Stimulated activated CD8-positive, alpha-beta memory T cell treated with anti-CD3 and anti-CD28 coated beads, Interleukin-12 subunit alpha, Interleukin-12 subunit beta, amount 100 ng/mL, for 24 hours (primary cell): ENCODE results near the gene PWWP2A.

Experiments
- DNase-seq: peaks from one replicate; pipeline ENCODE4 v3.0.0-alpha.2; 2020; ENCODE audit errors: extremely low read depth

Gene PWWP2A

DNA sequence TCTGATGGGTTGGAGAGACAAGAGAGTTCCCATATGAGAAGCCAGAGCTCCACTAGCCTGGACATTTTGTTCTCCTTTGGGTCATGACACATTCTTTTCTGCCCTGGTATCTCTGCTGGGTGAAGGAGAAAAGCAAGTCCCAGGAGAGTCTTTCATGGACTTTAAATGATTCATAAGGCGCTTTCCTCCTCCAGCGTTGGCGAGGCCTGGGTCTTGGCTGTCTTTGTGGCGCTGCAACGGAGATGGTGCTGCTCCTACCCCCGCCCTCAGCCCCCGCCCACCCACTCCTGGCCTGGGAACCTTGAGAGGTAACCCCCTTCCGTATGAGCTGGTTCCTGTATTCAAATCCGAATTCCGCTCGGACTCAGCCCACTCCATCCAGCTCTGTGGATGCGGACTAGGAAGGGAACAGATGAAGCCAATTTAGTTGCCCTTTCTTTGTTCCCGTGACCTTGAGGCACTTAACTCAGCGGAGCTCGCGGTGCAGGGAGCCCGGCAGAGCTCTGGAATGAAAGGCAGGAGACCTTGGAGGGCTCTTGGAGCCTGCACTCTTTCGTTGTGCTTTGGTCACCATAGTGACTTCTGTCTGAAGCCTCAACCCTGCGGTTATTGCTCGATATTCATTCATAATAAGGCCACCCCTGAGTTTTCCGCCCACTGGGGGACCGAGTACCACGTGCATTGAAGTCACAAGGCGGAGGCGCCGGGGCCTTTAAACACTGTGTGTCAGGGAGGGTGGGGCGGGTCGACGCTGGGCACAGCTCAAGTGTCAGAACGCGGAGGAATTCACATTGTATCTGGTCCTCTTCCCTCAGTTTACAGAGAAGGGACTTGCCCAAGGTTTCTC lies 14.0 kb upstream of the PWWP2A start:
- no peak for DNase-seq

DNA sequence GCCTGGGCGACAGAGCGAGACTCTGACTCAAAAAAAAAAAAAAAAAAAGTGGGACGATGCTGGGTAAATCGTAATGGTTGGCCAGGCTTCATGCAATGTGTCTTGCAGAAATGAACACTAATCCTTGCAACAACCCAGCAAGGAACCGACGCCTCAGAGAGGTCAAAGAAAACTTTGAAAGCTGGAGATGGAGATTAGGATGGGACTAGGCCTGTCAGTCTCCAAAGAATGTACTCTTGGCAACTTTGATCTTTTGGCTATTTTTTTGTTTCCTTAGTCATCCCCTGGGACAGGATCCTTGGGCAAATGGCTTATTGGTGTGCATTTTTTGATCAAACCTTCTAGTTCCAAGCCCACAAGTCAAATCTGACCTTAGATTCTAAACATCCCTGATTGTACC lies 10.6 kb upstream of the PWWP2A start:
- no peak for DNase-seq

DNA sequence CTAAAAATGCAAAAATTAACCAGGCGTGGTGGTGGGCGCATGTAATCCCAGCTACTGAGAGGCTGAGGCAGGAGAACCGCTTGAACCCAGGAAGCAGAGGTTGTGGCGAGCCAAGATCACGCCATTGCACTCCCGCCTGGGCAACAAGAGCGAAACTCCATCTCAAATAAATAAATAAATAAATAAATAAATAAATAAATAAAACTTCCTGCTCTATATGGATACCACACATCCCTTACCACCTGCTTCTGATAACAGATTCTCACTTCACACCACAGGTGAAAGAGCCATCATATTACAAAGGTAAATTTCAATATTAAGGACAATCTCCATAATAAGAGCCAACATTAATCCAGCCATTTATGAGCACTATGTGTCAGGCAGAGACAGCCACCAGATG lies 9.4 kb upstream of the PWWP2A start:
- no peak for DNase-seq

DNA sequence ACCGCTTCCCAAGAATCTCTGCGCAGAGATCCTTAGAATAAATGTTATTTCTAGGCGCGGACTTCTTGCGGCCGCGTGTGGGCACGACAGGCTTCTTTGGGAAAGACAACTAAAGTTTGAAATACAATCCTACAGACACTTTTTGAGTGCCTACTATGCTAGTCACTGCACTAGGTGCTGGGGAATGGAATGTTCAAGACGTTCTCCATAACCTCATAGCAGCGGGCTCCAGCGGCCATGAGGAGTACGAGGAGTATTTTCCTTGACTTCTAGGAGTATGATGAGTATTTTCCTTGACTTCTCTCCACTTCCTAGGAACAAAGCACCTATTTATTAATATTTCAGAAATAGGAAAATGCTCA lies 636 bp upstream of the PWWP2A start:
- no peak for DNase-seq

DNA sequence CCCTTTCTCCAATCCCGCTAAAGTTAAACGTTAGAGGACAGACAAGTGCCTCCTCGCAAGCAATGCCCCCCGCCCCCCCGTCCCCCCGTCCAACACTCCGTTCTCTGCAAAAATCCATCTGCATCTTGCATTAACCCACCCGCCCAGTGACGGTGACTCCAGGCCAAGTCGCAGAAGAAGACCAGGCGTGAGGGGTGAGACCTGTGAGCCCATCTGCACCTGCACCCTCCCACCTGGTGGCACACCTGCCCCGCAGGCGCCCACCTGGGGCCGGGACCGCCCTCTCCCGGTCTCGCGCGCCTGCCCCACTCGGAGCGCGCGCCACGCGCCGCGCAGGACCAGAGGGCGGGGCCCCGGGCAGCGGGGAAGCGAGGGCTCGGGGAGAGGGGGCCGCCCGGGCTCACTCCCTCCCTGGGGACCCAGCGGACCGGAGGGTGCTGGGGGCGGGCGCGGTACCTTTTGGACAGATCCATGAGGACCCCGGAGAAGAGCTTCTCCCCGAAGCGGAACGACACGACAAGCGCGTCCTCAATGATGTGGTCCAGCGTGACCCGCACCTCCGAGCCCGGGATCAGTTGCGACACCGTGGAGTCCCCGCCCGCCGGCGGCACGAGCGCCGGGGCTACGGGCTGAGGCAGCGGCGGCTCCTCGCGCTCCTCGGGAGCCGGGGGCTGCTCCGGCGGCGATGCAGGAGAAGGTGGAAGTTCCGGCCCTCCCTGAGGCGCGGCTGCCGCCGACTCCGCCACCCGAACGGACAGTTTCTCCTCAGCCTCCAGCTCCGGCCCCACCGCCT lies 705 bp downstream of the PWWP2A start:
- DNase-seq: peak; percentile 7

DNA sequence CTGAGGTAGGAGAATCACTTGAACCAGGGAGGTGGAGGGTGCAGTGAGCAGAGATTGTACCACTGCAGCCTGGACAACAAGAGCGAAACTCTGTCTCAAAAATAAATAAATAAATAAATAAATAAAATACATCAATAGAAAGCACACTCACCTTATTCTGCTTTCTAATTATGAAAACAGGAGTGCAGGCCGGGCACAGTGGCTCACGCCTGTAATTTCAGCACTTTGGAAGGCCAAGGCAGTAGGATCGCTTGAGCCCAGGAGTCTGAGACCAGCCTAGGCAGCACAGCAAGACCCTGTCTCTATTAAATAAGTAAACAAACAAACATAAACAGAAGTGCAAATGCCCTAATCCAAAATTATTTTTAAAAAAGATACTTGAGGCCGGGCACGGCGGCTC lies 2.3 kb downstream of the PWWP2A start:
- no peak for DNase-seq

DNA sequence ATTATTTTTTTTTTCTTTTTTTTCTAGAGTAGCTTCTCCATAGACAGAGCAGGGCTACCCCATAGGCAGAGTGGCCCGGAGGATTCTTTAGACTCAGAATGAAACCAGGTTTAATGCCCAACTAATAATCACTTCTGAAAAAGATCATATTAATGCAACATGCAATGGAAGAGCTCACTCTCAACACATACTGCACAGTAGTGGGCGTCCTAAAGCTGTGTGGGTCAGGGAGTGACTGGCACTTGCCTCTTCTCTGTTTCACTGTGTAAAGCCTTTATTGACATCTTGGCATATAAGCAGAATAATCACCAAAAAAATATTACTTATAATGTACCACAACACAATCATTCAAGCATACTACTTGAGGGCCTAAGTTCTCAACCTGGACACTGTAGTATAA lies 11.1 kb downstream of the PWWP2A start:
- no peak for DNase-seq

DNA sequence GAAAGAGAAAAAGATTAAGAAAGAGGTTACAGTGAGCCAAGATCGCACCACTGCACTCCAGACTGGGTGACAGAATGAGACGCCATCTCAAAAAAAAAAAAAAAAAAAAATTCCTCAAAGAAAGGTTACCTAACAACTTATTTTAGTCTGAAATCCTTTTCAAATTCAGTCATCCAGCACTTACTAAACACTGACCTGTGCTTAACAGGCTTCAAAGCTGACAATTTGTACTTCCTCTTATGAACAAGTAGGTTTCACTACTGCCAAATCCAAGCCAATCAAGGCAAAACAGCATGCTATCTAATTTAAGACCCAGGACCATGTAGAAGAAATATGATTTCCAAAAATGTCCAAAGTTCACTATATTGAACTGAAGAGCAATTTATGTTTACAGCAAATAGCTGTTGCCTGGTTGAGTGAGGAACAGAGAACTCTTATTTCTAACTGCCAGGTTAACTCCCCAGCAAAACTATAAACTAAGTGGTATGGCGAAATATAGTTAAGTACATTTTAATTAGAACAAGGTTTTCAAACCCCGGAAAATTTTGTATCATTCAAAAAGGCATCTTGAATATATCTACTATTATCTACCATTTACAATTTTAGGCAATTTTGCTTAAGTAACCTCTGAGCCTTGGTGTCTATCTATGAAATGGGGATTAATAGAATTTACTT lies 13.4 kb downstream of the PWWP2A start:
- no peak for DNase-seq

DNA sequence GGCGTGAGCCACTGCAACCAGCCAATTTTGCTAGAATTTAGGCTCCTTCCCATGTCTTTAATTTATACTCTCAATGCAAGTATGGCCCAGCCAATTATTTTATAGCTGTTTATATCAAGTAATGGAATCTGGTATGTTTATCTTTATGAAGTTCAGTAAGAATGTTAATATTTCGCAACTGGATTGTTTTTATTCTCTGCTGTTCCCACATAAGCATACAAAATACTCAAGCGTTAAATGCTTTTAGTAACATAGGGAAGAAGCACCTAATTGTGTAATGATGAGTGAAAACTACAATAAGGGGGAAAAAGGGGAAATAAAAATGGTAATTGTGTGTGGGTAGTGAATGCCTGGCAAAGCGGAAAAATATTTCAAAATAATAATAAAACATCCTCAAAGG lies 21.3 kb downstream of the PWWP2A start:
- no peak for DNase-seq

DNA sequence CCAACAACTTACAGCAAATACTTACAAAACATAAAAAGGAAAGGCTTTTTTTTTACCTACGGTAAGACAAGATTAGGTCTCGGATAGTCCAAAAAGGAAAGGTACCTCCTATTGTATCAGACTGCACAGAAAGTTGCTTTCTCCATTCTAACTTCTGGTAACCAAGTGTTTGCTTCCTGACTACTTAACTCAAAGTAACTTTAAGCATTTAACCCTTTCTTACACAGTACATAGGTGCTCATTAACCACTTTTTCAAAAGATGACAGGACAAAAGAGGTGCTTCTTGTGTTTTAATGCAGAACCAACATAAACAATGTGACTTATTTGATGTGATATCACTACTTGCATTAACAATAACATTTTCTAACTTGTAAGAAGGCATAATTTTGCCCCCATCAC lies 23.1 kb downstream of the PWWP2A start:
- DNase-seq: no peak

DNA sequence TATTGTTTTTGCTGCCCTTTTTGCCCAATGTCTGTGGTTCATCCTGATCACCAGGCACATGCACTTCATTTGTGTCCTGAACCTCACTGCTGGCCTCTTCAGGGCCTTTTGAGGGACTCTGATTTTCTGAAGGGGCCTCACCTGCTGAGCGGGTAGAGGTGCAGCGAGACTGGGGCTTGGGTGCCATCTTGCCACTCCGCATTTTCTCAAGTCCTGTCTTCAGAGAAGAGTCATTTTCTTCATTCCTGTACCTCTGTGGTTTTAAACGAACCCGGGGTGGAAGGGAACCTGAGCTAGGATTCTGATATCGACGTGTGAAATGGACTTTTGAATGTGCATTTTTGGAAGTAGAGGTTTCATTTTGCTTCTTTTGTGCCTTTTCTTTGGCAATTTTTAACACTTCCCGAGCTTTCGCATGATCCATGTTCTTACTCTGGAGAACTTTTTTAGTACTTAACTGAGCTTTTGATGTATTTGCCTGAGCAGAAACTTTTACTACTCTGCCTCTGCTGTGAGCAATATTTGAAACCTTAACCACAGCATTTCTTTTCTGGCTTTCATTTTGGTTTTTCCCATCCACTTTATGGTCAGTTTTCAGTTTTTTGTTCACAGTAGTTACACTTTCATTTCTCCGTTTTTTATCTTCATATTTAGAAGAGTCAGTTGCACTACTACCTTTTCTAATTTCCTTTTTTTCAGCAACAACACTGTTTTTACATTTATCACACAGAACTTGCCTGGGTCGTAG lies 26.1 kb downstream of the PWWP2A start:
- no peak for DNase-seq

DNA sequence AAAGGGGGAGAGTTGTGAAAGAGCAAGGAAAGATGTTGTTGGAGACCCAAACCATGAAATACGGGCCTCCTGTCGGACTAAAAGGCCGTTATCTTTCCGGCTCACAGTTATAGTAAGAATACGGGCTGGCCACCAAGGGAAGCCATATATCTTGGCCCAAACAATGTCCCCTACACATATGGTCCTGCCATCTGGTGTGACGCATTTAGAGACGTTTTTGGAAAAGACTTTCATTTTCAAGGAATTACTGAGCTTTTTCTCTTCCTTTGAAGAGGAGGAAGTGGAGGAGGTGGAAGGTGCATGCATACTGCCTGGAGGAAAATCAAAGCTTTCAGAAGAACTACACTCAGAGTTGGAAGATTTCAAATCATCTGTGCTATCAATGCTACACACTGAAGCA lies 26.7 kb downstream of the PWWP2A start:
- no peak for DNase-seq

DNA sequence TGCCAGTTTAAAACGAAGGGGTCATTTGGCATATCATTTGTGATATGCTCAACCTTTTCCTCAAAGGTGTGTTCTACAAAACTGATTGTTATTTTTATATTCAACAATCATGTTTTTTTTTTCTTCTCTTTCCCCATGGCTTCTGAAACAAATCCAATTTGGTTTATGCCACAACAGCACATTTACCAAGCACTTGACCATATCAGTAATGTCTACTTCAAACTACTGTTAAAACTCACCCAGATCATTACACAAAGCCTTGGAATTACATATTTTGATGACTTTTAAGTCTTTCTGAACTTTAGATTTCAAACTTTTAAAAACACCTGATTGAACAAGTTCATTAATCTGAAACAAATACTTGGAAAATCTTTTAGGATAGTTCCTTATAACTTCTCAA lies 29.2 kb downstream of the PWWP2A start:
- no peak for DNase-seq

DNA sequence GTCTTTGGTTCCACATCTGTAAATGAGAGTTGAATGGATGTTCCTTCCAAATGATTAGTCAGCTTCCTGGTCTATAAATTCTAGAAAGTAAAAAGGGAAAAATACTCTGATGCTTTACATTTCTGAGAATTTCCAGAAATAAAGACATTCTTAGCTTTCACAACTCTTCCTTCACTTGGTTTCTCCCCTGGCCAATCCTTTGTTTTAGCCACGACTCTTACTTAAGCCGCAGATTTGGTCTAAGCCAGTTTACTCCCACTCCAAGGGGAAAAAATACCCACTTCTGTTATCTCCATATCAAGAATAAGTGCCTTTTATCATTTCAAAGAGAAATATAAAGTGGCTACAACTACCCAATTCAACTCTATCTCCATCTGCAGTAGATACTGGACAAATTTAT lies 29.7 kb downstream of the PWWP2A start:
- DNase-seq: no peak

DNA sequence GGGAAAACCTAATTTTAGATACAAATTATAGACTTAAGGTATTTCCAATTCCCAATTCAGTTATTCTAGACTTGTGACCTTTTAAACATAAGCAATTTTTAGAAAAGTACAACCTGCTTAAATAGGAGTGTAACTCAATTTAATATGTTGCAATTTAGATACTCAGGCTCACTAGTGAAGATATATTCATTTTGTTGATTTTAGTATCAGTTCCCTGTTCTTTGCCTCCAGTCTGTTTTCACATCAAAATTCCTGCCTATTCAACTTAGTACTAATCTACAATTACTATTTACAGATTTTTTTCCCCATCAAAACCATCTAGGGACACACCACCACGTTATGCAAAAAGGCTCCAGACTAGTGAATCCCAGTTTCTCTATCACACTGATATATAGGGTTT lies 30.4 kb downstream of the PWWP2A start:
- DNase-seq: no peak

DNA sequence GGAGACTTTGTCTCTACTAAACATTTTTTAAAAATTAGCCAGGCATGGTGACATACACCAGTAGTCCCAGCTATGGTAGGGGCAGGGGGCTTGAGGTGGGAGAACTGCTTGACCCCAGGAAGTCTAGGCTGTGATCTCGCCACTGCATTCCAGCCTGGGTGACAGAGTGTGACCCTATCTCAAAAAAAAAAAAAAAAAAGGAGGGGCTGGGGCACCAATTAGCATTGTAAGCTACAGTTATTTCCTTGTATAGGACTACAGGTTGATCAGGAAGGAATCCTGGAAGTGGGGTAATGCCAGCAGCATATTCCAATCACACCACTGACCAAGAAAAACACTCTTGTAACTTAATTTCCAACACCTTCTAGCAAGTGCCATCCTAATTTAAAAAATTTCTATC lies 32.1 kb downstream of the PWWP2A start:
- no peak for DNase-seq

DNA sequence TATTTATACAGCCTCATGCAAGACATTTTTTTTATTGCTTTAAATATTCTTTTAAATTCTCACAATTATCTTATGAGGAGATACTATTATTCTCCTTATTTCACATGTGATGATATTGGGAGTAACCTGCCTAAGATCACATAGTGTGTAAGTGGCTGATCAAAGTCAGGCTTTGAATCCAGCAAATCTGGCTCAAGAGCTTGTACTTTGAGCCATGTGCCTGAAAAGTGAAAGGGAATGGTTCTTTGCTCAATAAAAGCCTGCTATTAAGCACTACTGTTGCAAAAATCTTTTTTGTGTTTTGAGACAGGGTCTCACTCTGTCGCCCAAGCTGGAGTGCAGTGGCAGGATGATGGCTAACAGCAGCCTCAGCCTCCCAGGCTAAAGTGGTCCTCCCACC lies 35.1 kb downstream of the PWWP2A start:
- DNase-seq: no peak

DNA sequence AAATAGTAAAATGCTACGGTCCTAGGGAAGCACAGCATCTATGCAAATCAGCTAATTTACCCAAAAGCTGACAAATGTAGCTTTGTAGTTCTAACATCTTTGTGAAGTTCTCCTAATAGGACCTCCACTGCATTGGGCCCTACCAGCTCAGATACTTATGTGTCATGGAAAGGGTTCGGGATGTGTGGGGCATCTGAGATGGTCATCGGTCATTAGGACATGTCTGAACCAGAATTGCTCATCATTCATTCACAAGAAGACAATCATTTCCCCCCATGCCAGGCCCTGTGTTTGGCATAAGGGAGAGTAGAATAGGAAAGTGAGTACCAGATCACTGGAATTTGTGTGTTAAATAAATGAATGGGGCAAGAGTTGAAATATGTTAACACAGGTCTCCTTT lies 35.7 kb downstream of the PWWP2A start:
- no peak for DNase-seq

DNA sequence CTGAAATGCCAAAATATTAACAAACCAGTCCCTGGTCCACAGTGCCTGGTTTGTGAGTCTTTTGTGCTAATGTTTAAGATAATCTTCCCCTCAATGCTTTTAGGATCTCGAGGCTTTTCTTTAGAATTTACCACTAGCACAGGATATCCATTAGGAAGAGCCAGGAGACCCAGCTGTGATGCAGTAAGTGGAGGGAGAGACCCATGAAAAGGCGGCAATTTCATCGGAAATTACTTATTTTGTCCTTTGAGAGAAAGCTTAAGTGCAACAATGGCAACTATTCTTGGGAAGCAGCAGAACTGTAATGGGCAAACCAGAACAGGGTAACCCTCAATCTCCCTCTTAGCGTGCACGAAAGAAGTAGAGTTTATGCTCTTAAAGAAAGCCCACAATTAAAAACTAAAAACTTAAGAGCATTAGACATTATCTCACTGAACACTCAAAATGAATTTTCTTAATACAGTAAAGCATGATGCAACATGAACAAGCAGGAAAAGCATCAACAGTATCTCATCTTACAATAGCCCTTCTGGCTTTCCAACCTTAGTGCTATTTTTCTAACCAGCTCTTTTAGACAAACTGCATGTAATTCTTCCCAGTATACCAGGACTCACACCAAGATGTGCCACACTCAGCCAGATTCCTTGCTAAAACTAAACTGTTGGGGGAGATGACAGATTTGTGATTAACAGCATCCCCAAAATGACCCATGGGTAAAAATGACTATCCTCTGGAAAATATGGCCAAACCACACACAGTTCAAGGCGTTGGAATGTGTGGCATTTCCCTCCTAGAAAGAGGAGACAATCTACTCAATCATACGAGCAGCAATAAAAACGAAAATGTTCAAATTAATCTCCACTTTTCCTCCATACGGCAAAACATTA lies 36.4 kb downstream of the PWWP2A start:
- no peak for DNase-seq

DNA sequence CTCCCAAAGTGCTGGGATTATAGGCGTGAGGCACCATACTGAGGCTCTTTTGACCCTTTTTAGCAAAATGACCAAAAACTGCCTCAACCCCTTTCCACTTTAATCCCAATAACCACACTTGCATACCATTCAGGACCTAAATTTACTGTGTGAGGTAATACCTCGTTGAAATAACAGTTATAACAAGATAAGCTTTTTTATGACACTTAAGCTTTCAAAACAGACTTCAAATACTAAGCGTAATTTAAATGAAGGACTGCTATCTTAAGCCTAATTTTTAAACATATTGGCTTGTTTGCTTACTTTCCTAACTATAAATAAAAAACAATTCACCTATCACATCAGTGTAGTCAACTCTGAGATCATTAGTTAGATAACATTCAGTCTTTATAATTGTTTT lies 37.8 kb downstream of the PWWP2A start:
- DNase-seq: no peak

DNA sequence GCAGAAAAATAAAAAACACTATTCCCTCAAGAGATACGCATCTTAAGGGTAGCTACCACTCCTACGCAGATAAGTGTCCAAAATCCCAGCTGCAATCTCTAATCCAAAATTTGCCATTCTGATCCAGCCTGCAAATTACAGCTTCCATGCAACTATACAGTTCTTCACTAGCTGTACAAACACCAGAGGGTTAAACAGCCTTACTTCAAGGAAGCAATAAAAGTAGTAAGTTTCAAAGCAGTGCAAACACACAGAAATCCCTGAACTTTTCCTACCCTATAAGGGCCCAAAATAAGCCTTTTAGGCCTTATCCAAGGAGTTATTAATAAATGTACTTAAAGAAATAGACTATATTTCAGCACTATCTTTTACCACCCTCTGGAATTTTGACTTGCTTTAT lies 39.5 kb downstream of the PWWP2A start:
- no peak for DNase-seq
